GM12878 (cell line): Measurements from ENCODE around the gene CUL1. TPM values are rescaled to one million over a fixed set of nuclear protein-coding genes. Genes with fewer than 3 reads are reported as not detected.

Experiments
- ATAC-seq: fragments of 200-7000 bp; cut with Tn5 transposase; 3 replicates; pipeline ENCODE4 v1.9.1; 2020; ENCODE audit warnings: mild to moderate bottlenecking, moderate library complexity
- BruUV-seq: library from RNA; stranded (reverse); fragments of 400-500 nt; replicated peaks from 2 replicates; lab custom pipeline; 2021; lab: Mats Ljungman, UMichigan
- CTCF ChIA-PET: fragments of 300-600 bp; sonication (Branson Sonifier 250); formaldehyde crosslinking; extraction: SDS; loops from one replicate; lab custom pipeline; 2021; ENCODE audit warnings: inconsistent platforms; lab: Yijun Ruan, JAX
- POLR2A ChIA-PET: fragments of 350-600 bp; formaldehyde crosslinking; extraction: SDS; loops from one replicate; lab custom pipeline; 2021; ENCODE audit warnings: inconsistent platforms; lab: Charles Lee
- RAD21 ChIA-PET: fragments of 300-600 bp; sonication (Branson Sonifier 250); formaldehyde crosslinking; loops from one replicate; lab custom pipeline; 2023; ENCODE audit warnings: antibody characterized with exemption; ENCODE audit not compliant: unreplicated experiment; lab: Charles Lee
- SMC1A ChIA-PET: fragments of 300-600 bp; sonication (Branson Sonifier 250); formaldehyde crosslinking; loops from one replicate; lab custom pipeline; 2023; ENCODE audit not compliant: unreplicated experiment, uncharacterized antibody; lab: Charles Lee
- DNase-seq: peaks from one replicate; pipeline ENCODE4 v3.0.0-alpha.2; 2011; ENCODE audit warnings: low read depth, low spot score
- FAIRE-seq: peaks from 3 replicates; lab custom pipeline; 2011; peaks lifted over from hg19 to GRCh38; lab: Jason Lieb, UNC
- H2AFZ ChIP-seq: 2 replicates; pipeline ENCODE4 v1.6.0; 2011; ENCODE audit warnings: low read depth, low read length, control low read depth; ENCODE audit not compliant: control insufficient read depth
- H3K27ac ChIP-seq: 2 replicates; pipeline ENCODE4 v1.5.1; 2011; ENCODE audit warnings: control low read depth; ENCODE audit not compliant: control insufficient read depth, insufficient read depth
- H3K27me3 ChIP-seq, 2 experiments: replicated peaks in 1 of 2; 2 replicates each; pipeline versions ENCODE4 v1.6.0 to v1.6.1; 2011; ENCODE audit warnings: low read length in 1 of 2; ENCODE audit not compliant: control insufficient read depth in 2 of 2, insufficient read depth in 2 of 2
- H3K36me3 ChIP-seq, 2 experiments: 2 replicates each; pipeline ENCODE4 v1.5.1; 2011; ENCODE audit warnings: low read length in 1 of 2; ENCODE audit not compliant: control insufficient read depth in 2 of 2, insufficient read depth in 2 of 2
- H3K4me1 ChIP-seq: 2 replicates; pipeline ENCODE4 v1.6.1; 2011; ENCODE audit warnings: mild to moderate bottlenecking, low read length, moderate library complexity, mixed read lengths; ENCODE audit not compliant: control insufficient read depth, insufficient read depth
- H3K4me2 ChIP-seq: 2 replicates; pipeline ENCODE4 v1.6.0; 2011; ENCODE audit warnings: control low read depth; ENCODE audit not compliant: control insufficient read depth, insufficient read depth
- H3K4me3 ChIP-seq: fragments of 200-600 bp; sonication (generic); 2 replicates; pipeline ENCODE4 v1.5.1; 2016
- H3K79me2 ChIP-seq: 2 replicates; pipeline ENCODE4 v1.6.0; 2011; ENCODE audit warnings: low read length; ENCODE audit not compliant: control insufficient read depth, insufficient read depth
- H3K9ac ChIP-seq: 2 replicates; pipeline ENCODE4 v1.8.0; 2011; ENCODE audit warnings: low read length, control low read depth, mixed read lengths; ENCODE audit not compliant: control insufficient read depth, insufficient read depth
- H3K9me3 ChIP-seq: replicated peaks from 3 replicates; pipeline ENCODE4 v1.5.1; 2011; ENCODE audit warnings: mild to moderate bottlenecking, low read length; ENCODE audit not compliant: control insufficient read depth, insufficient read depth
- H4K20me1 ChIP-seq: 2 replicates; pipeline ENCODE4 v1.6.0; 2011; ENCODE audit not compliant: control insufficient read depth, insufficient read depth
- IKZF2 ChIP-seq, 2 experiments: fragments of 450-650 bp; IDR thresholded peaks; 2 replicates each; pipeline ENCODE4 v1.6.1; 2017; ENCODE audit warnings: mild to moderate bottlenecking in 2 of 2, moderate library complexity in 2 of 2
- MEF2A ChIP-seq: IDR thresholded peaks from 2 replicates; pipeline ENCODE4 v1.6.1; 2011; ENCODE audit warnings: low read depth, mild to moderate bottlenecking, low read length, moderate library complexity; ENCODE audit not compliant: insufficient read depth
- NFIC ChIP-seq: IDR thresholded peaks from 2 replicates; pipeline ENCODE4 v1.6.1; 2012; ENCODE audit warnings: low read depth, mild to moderate bottlenecking, inconsistent platforms, low read length, moderate library complexity
- PBX3 ChIP-seq: IDR thresholded peaks from 2 replicates; pipeline ENCODE4 v1.6.1; 2011; ENCODE audit warnings: mild to moderate bottlenecking, low read depth, low read length, moderate library complexity; ENCODE audit not compliant: insufficient replicate concordance
- POLR2AphosphoS5 ChIP-seq: IDR thresholded peaks from 2 replicates; pipeline ENCODE4 v1.6.1; 2011; ENCODE audit warnings: mild to moderate bottlenecking, low read length, inconsistent platforms
- WGBS: methylation state at CpG from one replicate; pipeline ENCODE4 v1.1.6; 2016; ENCODE audit warnings: low lambda C conversion rate; ENCODE audit not compliant: insufficient replicate concordance, insufficient coverage; ENCODE audit errors: missing lambda C conversion rate; 5-methylcytosine and 5-hydroxymethylcytosine counted together
- in situ Hi-C: fragments of 300-500 bp; cut with MboI; formaldehyde crosslinking; loops from 9 replicates; pipeline ENCODE4 v1.14.3; 2018; ENCODE audit warnings: mixed read lengths
- intact Hi-C: fragments of 100-400 bp; cut with micrococcal nuclease; formaldehyde crosslinking; loops from one replicate; pipeline ENCODE4 v1.14.2; 2022; ENCODE audit not compliant: unreplicated experiment
- polyA plus RNA-seq, 11 experiments: library from polyadenylated mRNA; depleted of rRNA in 4 of 11; unstranded in 6 of 11; stranded (reverse) in 5 of 11; fragments of >200 nt; fragmentation: Nextera tagmentation in 4 of 11; fragmentation: Illumina TruSeq in 1 of 11; extraction: Ambion mirVana in 4 of 11; extraction: Trizol in 1 of 11; gene quantifications; 1 replicate in 1 of 11; 2 replicates in 10 of 11; pipeline versions ENCODE4 v1.2.1 to v1.2.3, GENCODE V29; 2011 to 2016; ENCODE audit warnings: inconsistent platforms in 2 of 11, missing spikeins in 2 of 11, low read depth in 1 of 11
- total RNA-seq, 4 experiments: library from RNA; depleted of rRNA in 3 of 4; stranded (reverse); fragments of >200 nt in 3 of 4; fragmentation: Illumina TruSeq in 1 of 4; extraction: Trizol in 1 of 4; gene quantifications; 2 replicates each; pipeline versions ENCODE4 v1.2.1 to v1.2.3, GENCODE V29; 2013 to 2021

CUL1 gene
- total and polyA plus RNA-seq, 10 of the 15 experiments (the other 5 are each of a cell fraction or from before 2014, with no cell fraction given) = 13.3 to 63.9 (median 45.9) TPM

- no peak for TF ChIP-seq POLR2AphosphoS5
- peak; percentile 38 for TF ChIP-seq PBX3
- peak in 1 of 2 experiments; percentile 37; a peak in 1 of 4 replicates for TF ChIP-seq IKZF2 (IDR thresholded peaks at IDR 0.05)
Measured at GRCh38 chr7:148712678-148713329, 14.1 kb downstream of the CUL1 start (continued).

GRCh38 chr7:148714498-148714897, 15.8 kb downstream of the CUL1 start:
- no peak for FAIRE-seq
- ChIA-PET POLR2A (no interaction called here), CTCF (no interaction called here), RAD21 (no interaction called here), SMC1A (interaction anchor here (1.5 kb wide), 1 partner anchor 13 kb away, joined by 3 read pairs; no protein-coding TSS in a partner anchor)
- Histone ChIP-seq H3K79me2 (peaks cover 88% of the 10 kb centered on the region), H2AFZ (no peak overlapping the region), H3K9ac (no peak overlapping the region), H3K27me3 (no peaks in the 10 kb centered on the region), H3K4me1 (peaks cover 23% of the 10 kb centered on the region), H3K27ac (no peak overlapping the region), H3K36me3 (peaks cover 0 to 10% of the 10 kb centered on the region in 2 experiments; a peak in 1 of 4 replicates), H3K9me3 (no peaks in the 10 kb centered on the region; the same call in 2 of the 3 replicates), H4K20me1 (peaks cover 10% of the 10 kb centered on the region), H3K4me3 (no peak overlapping the region), H3K4me2 (no peak overlapping the region)
- ATAC-seq = no peak
- BruUV-seq = no TSS peak
- in situ Hi-C loops (no loop called here), intact Hi-C loops (no loop called here)
- DNase-seq = no peak
- TF ChIP-seq MEF2A = no peak
- TF ChIP-seq NFIC = no peak
- WGBS = 64% methylated on average over 2 of the region's 2 CpGs
